ENCODE results near the gene AP2B1. TPM values are rescaled to one million over a fixed set of nuclear protein-coding genes. Genes with fewer than 3 reads are reported as not detected.
A peak's percentile ranks its signal among the peaks of the same experiment; 100 is the strongest.

Gene AP2B1
- total and polyA plus RNA-seq, 4 donors, result 8.7 to 55.6 (median 22.3) TPM

GRCh38 chr17:35731239-35731916 lies 144.3 kb downstream of the AP2B1 start, which contains the start of gene RASL10B:
TSS of gene RASL10B (plus strand) at chr17:35731639. CDS start at chr17:35735185, 3,546 bp downstream.
- Histone ChIP-seq H3K4me1 (ENCODE audit: control insufficient read depth in 4 of 4, insufficient read depth in 4 of 4, low read length in 3 of 4) (peaks cover 0 to 9% (median 5%) of the 10 kb centered on the region in 4 donors), H3K27ac (ENCODE audit: low read depth in 1 of 2, low read length in 2 of 2) (no peak within 1 kb of the TSS), H3K4me3 (ENCODE audit: low read depth in 1 of 3, low read length in 3 of 3) (peak within 1 kb of the TSS in 2 of 3 donors; percentile 3 to 71), H3K9me3 (ENCODE audit: control insufficient read depth in 4 of 4, low read length in 3 of 4) (no peaks in the 10 kb centered on the region), H3K9ac (ENCODE audit: low read depth in 1 of 2, low read length in 2 of 2) (peak within 1 kb of the TSS in 1 of 2 donors; percentile 10), H3K36me3 (ENCODE audit: control insufficient read depth in 4 of 4, insufficient read depth in 3 of 4, low read depth in 1 of 4, low read length in 3 of 4) (no peaks in the 10 kb centered on the region), H3K27me3 (ENCODE audit: control insufficient read depth in 4 of 4, insufficient read depth in 4 of 4, low read length in 3 of 4) (no peaks in the 10 kb centered on the region)
- 7% methylated on average over 44 of the region's 44 CpGs for WGBS
- no peak for DNase-seq (ENCODE audit: low spot score)
- TF ChIP-seq HNF4A (conservative IDR thresholded peaks at IDR 0.05) (peak in 1 of 2 donors; percentile 37), FOXA1 (IDR thresholded peaks at IDR 0.05) (no peak), GABPA (IDR thresholded peaks at IDR 0.05 in 1 of 2, conservative IDR thresholded peaks at IDR 0.05 in 1 of 2) (no peak), JUND (IDR thresholded peaks at IDR 0.05) (no peak), RAD21 (IDR thresholded peaks at IDR 0.05) (peak in 1 of 2 donors; percentile 34), SP1 (IDR thresholded peaks at IDR 0.05) (no peak)
- TF ChIP-seq, protein P1, sequence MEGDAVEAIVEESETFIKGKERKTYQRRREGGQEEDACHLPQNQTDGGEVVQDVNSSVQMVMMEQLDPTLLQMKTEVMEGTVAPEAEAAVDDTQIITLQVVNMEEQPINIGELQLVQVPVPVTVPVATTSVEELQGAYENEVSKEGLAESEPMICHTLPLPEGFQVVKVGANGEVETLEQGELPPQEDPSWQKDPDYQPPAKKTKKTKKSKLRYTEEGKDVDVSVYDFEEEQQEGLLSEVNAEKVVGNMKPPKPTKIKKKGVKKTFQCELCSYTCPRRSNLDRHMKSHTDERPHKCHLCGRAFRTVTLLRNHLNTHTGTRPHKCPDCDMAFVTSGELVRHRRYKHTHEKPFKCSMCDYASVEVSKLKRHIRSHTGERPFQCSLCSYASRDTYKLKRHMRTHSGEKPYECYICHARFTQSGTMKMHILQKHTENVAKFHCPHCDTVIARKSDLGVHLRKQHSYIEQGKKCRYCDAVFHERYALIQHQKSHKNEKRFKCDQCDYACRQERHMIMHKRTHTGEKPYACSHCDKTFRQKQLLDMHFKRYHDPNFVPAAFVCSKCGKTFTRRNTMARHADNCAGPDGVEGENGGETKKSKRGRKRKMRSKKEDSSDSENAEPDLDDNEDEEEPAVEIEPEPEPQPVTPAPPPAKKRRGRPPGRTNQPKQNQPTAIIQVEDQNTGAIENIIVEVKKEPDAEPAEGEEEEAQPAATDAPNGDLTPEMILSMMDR (IDR thresholded peaks at IDR 0.05; ENCODE audit: low read depth, low read length, missing input control), result no peak

DNA sequence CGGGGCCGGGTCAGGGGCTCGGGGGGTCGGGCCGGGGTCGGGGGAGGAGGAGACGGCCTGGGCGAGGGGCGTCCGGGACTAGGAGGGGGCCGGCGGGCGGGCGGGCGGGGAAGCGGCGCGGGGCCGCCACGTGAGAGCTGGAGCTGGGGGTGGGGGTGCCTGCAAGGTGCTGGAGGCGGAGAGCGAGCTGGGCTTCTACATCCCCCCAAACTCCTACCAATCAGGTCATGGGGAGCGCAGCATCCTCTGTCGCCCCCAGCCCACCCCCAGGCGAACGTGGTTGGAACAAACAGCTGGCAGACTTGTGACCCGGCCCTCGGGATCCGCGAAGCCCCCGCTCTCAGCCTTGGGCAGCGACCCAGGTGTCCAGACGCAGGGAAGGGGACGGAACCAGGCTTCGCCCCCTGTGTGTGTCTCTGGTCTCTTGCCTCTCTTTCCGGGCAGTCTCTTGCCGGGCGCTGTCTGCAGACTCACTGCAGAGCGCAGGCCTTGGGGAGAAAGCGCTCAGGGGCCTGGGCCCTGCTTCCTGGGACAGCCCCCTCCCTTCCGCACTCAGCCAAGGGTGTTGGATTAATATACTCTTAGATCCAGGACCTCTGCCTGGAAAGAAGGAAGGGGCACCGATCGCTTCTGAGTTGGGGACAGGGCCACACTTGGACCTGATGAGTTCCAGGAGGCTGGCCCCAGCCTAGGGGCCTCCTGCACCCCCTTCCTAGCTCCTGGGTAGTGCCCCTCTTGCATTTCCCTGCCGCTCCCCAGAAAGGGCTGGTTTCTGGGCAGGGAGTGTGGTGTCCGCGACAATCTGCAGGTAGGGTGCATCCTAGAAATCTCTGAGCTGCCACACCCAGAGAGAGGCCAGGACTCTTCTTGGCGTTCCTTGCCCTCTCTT lies 145.0 kb downstream of the AP2B1 start:
- WGBS, result 31% methylated on average over 47 of the region's 47 CpGs
- Histone ChIP-seq H3K4me1 (ENCODE audit: control insufficient read depth in 4 of 4, insufficient read depth in 4 of 4, low read length in 3 of 4) (peaks cover 0 to 9% (median 5%) of the 10 kb centered on the region in 4 donors), H3K27ac (ENCODE audit: low read depth in 1 of 2, low read length in 2 of 2) (no peak overlapping the region), H3K4me3 (ENCODE audit: low read depth in 1 of 3, low read length in 3 of 3) (peak overlapping the region in 1 of 3 donors; percentile 71), H3K36me3 (ENCODE audit: control insufficient read depth in 4 of 4, insufficient read depth in 3 of 4, low read depth in 1 of 4, low read length in 3 of 4) (no peaks in the 10 kb centered on the region), H3K27me3 (ENCODE audit: control insufficient read depth in 4 of 4, insufficient read depth in 4 of 4, low read length in 3 of 4) (no peaks in the 10 kb centered on the region), H3K9ac (ENCODE audit: low read depth in 1 of 2, low read length in 2 of 2) (no peak overlapping the region), H3K9me3 (ENCODE audit: control insufficient read depth in 4 of 4, low read length in 3 of 4) (no peaks in the 10 kb centered on the region)
- TF ChIP-seq FOXA1 (IDR thresholded peaks at IDR 0.05), result no peak
- TF ChIP-seq RAD21 (IDR thresholded peaks at IDR 0.05), result no peak
- no peak for TF ChIP-seq YY1 (IDR thresholded peaks at IDR 0.05)
- no peak for TF ChIP-seq ZBTB33 (IDR thresholded peaks at IDR 0.05)
- TF ChIP-seq EGR1 (IDR thresholded peaks at IDR 0.05; ENCODE audit: low read depth in 2 of 2), result no peak
- TF ChIP-seq HNF4G (IDR thresholded peaks at IDR 0.05), result no peak
- no peak for TF ChIP-seq RXRA (IDR thresholded peaks at IDR 0.05)
- no peak for TF ChIP-seq REST (IDR thresholded peaks at IDR 0.05)
- TF ChIP-seq SP1 (IDR thresholded peaks at IDR 0.05), result no peak
- TF ChIP-seq HNF4A (conservative IDR thresholded peaks at IDR 0.05), result no peak
- TF ChIP-seq, protein P2, sequence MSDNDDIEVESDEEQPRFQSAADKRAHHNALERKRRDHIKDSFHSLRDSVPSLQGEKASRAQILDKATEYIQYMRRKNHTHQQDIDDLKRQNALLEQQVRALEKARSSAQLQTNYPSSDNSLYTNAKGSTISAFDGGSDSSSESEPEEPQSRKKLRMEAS (IDR thresholded peaks at IDR 0.05), result no peak
- no peak for TF ChIP-seq NR2F2 (IDR thresholded peaks at IDR 0.05)
- no peak for TF ChIP-seq FOXA2 (IDR thresholded peaks at IDR 0.05)
- TF ChIP-seq, protein P1 (IDR thresholded peaks at IDR 0.05; ENCODE audit: low read depth, low read length, missing input control), result no peak
- TF ChIP-seq, protein P3, sequence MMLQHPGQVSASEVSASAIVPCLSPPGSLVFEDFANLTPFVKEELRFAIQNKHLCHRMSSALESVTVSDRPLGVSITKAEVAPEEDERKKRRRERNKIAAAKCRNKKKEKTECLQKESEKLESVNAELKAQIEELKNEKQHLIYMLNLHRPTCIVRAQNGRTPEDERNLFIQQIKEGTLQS (IDR thresholded peaks at IDR 0.05), result no peak
- TF ChIP-seq TAF1 (conservative IDR thresholded peaks at IDR 0.05), result no peak
- TF ChIP-seq JUND (IDR thresholded peaks at IDR 0.05), result no peak
- no peak for TF ChIP-seq GABPA (IDR thresholded peaks at IDR 0.05 in 1 of 2, conservative IDR thresholded peaks at IDR 0.05 in 1 of 2)
- DNase-seq (ENCODE audit: low spot score), result no peak

Data from liver (tissue), 9 donors.